ENCODE measurements around the gene SLC5A2.
"Not testable (repeated sequence)": the region's sequence is repeated elsewhere in the genome, so short reads cannot be mapped to it uniquely, and the experiment has no call there.

Gene SLC5A2

DNA sequence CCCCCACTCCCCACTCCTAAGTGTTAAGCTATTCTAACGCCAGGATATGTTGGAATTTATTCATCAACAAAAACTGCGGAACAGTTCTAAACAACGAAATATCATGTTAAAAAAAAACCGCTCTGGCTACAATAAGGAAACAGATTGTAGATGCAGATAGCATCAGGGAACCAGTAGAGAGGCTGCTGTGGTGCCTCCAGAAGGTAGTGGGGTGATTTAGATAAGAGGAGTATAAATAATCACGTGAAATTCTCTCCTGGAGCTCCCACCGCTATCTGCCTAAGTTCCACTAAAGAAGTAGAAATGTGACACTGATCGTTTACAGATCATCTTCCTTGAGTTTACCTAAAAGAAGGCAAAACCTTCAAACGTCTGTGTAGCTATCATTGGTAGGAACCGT is 52.8 kb downstream of the SLC5A2 start:
- H3K27me3 ChIP-seq (ENCODE audit: control insufficient read depth in 1 of 2, insufficient read depth in 1 of 2, low read length in 2 of 2), result peaks cover 4 to 19% of the 10 kb centered on the region in 2 experiments
- no peak overlapping the region for H3K14ac ChIP-seq (ENCODE audit: low read length in 2 of 2)
- H3K4me1 ChIP-seq (ENCODE audit: control insufficient read depth, insufficient read depth, low read depth, low read length), result no peaks in the 10 kb centered on the region
- no peak overlapping the region for H2BK12ac ChIP-seq (ENCODE audit: low read length in 2 of 2)
- H2AFZ ChIP-seq (ENCODE audit: low read depth, low read length), result no peak overlapping the region
- H2BK120ac ChIP-seq (ENCODE audit: low read depth, low read length), result no peak overlapping the region
- no peak overlapping the region for H2AK5ac ChIP-seq (ENCODE audit: low read length, severe bottlenecking)
- no peak overlapping the region for H2BK15ac ChIP-seq (ENCODE audit: low read depth, poor library complexity, severe bottlenecking)
- H3K4me3 ChIP-seq (ENCODE audit: insufficient read depth in 1 of 2, low read depth in 1 of 2, low read length in 2 of 2), result no peak overlapping the region
- DNase-seq, result no peak
- H2BK5ac ChIP-seq (ENCODE audit: low read depth, low read length, poor library complexity, severe bottlenecking), result no peak overlapping the region
- H4K91ac ChIP-seq (ENCODE audit: low read length), result no peak overlapping the region
- H3K18ac ChIP-seq (ENCODE audit: low read depth in 1 of 2, low read length in 2 of 2), result no peak overlapping the region
- no peak overlapping the region for H3K9ac ChIP-seq (ENCODE audit: low read length)
- no peak overlapping the region for H3K4me2 ChIP-seq (ENCODE audit: low read length, poor library complexity, severe bottlenecking)
- no peaks in the 10 kb centered on the region for H3K36me3 ChIP-seq (ENCODE audit: control insufficient read depth in 1 of 2, insufficient read depth in 2 of 2, low read depth in 1 of 2, low read length in 2 of 2)
- 62% methylated on average over 9 of the region's 9 CpGs for WGBS
- H3K9me3 ChIP-seq (ENCODE audit: control insufficient read depth, low read length), result peaks cover 7% of the 10 kb centered on the region
- no peak overlapping the region for H3K23ac ChIP-seq (ENCODE audit: low read length in 2 of 2)
- H3K79me1 ChIP-seq (replicated peaks; ENCODE audit: low read length, poor library complexity, severe bottlenecking), result no peaks in the 10 kb centered on the region
- H3K27ac ChIP-seq (ENCODE audit: low read length, poor library complexity, severe bottlenecking), result no peak overlapping the region
- H3K4ac ChIP-seq (ENCODE audit: low read depth in 1 of 2, low read length in 2 of 2), result no peak overlapping the region
- no peak overlapping the region for H4K8ac ChIP-seq (ENCODE audit: low read length)

DNA sequence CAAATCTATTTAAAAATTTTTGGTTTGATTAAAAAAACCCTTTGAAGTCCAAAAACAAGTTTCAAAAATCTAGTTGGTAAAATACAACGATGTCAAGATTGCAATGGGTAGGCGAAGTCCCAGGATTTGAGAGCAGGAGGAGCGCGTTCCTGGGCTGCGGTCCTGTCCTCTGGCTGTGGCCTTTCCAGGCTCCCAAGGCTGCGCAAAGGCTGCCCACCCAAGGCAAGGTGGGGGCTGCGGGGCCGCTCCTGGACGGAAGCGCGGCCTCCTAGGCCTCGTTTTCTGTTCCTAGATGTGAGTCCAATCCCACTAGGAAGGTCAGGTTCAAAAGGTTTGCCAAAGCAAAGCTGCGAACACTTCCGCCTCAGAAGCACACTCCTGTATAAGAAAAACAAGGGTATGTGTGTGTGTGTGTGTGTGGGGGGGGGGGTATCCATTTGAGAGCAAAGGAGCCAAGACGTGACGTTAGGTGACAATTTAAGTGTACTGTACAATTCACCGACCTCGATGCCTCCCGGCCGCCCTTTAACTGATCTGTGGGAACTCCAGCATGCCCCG is 54.0 kb downstream of the SLC5A2 start:
- H2BK12ac ChIP-seq (ENCODE audit: low read length in 2 of 2), result no peak overlapping the region
- H2BK120ac ChIP-seq (ENCODE audit: low read depth, low read length), result no peak overlapping the region
- H3K23ac ChIP-seq (ENCODE audit: low read length in 2 of 2), result no peak overlapping the region
- no peaks in the 10 kb centered on the region for H3K79me1 ChIP-seq (replicated peaks; ENCODE audit: low read length, poor library complexity, severe bottlenecking)
- no peak overlapping the region for H3K4ac ChIP-seq (ENCODE audit: low read depth in 1 of 2, low read length in 2 of 2)
- H3K4me3 ChIP-seq (ENCODE audit: insufficient read depth in 1 of 2, low read depth in 1 of 2, low read length in 2 of 2), result no peak overlapping the region
- H3K18ac ChIP-seq (ENCODE audit: low read depth in 1 of 2, low read length in 2 of 2), result no peak overlapping the region
- no peak overlapping the region for H4K91ac ChIP-seq (ENCODE audit: low read length)
- H3K9me3 ChIP-seq (ENCODE audit: control insufficient read depth, low read length), result peaks cover 7% of the 10 kb centered on the region
- no peak overlapping the region for H3K14ac ChIP-seq (ENCODE audit: low read length in 2 of 2)
- H3K9ac ChIP-seq (ENCODE audit: low read length), result no peak overlapping the region
- no peaks in the 10 kb centered on the region for H3K4me1 ChIP-seq (ENCODE audit: control insufficient read depth, insufficient read depth, low read depth, low read length)
- H3K4me2 ChIP-seq (ENCODE audit: low read length, poor library complexity, severe bottlenecking), result no peak overlapping the region
- peaks cover 0 to 8% of the 10 kb centered on the region in 2 experiments for H3K27me3 ChIP-seq (ENCODE audit: control insufficient read depth in 1 of 2, insufficient read depth in 1 of 2, low read length in 2 of 2)
- no peak for DNase-seq
- WGBS, result 87% methylated on average over 21 of the region's 21 CpGs
- H2BK15ac ChIP-seq (ENCODE audit: low read depth, poor library complexity, severe bottlenecking), result no peak overlapping the region
- no peak overlapping the region for H2AK5ac ChIP-seq (ENCODE audit: low read length, severe bottlenecking)
- no peak overlapping the region for H2BK5ac ChIP-seq (ENCODE audit: low read depth, low read length, poor library complexity, severe bottlenecking)
- H3K36me3 ChIP-seq (ENCODE audit: control insufficient read depth in 1 of 2, insufficient read depth in 2 of 2, low read depth in 1 of 2, low read length in 2 of 2), result no peaks in the 10 kb centered on the region
- H4K8ac ChIP-seq (ENCODE audit: low read length), result no peak overlapping the region
- no peak overlapping the region for H3K27ac ChIP-seq (ENCODE audit: low read length, poor library complexity, severe bottlenecking)
- no peak overlapping the region for H2AFZ ChIP-seq (ENCODE audit: low read depth, low read length)

DNA sequence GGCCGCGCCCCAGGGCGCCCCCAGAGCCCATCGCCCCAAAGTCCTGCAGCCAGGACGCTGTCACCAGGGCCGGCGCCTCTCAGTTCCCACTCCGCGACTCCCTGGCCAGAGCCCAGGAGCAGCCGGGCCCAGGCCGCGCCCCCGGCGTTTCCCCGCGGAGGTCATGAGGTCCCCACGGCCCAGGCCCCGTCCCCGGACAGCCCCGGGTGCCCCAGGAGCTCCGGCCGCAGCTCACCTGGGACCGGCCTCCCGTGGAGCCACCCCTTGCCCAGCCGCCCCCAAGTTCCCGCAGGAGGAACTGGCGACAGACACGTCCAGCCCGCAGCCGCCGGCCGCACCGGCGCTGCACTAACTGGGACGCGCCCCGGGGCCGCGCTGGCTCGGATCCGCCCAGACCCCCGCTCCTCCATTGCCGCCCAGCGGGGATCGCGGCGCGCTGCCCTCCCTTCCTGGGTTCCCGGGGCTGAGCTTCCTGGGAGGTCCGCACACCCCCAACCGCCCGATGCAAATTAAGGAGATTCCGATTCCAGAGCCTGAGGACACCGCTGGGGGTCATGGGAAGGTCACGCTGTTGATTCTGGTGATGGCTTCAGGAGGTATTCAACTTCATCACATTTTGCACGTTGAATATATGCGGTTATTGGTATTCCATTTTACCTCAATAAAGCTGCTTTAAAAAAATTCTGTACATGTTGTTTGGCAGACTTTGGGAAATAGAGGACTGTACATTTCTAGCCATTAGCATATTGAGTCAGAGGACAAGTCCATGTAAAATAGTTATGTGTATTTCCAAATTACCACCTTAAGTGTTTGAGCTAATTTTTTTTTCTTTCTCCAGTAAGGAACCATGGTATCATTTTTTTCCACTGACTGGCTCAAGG is 54.7 kb downstream of the SLC5A2 start:
- H3K4me2 ChIP-seq (ENCODE audit: low read length, poor library complexity, severe bottlenecking), result no peak overlapping the region
- no peak overlapping the region for H3K9ac ChIP-seq (ENCODE audit: low read length)
- no peak overlapping the region for H3K4ac ChIP-seq (ENCODE audit: low read depth in 1 of 2, low read length in 2 of 2)
- H2BK15ac ChIP-seq (ENCODE audit: low read depth, poor library complexity, severe bottlenecking), result no peak overlapping the region
- no peak overlapping the region for H2BK5ac ChIP-seq (ENCODE audit: low read depth, low read length, poor library complexity, severe bottlenecking)
- no peak overlapping the region for H3K18ac ChIP-seq (ENCODE audit: low read depth in 1 of 2, low read length in 2 of 2)
- no peak for DNase-seq
- peaks cover 0 to 6% of the 10 kb centered on the region in 2 experiments for H3K27me3 ChIP-seq (ENCODE audit: control insufficient read depth in 1 of 2, insufficient read depth in 1 of 2, low read length in 2 of 2)
- H4K91ac ChIP-seq (ENCODE audit: low read length), result no peak overlapping the region
- no peak overlapping the region for H3K14ac ChIP-seq (ENCODE audit: low read length in 2 of 2)
- no peak overlapping the region for H2BK120ac ChIP-seq (ENCODE audit: low read depth, low read length)
- H2AFZ ChIP-seq (ENCODE audit: low read depth, low read length), result no peak overlapping the region
- no peak overlapping the region for H2AK5ac ChIP-seq (ENCODE audit: low read length, severe bottlenecking)
- no peak overlapping the region for H3K27ac ChIP-seq (ENCODE audit: low read length, poor library complexity, severe bottlenecking)
- H3K9me3 ChIP-seq (ENCODE audit: control insufficient read depth, low read length), result peaks cover 7% of the 10 kb centered on the region
- no peak overlapping the region for H2BK12ac ChIP-seq (ENCODE audit: low read length in 2 of 2)
- no peak overlapping the region for H4K8ac ChIP-seq (ENCODE audit: low read length)
- no peak overlapping the region for H3K4me3 ChIP-seq (ENCODE audit: insufficient read depth in 1 of 2, low read depth in 1 of 2, low read length in 2 of 2)
- no peak overlapping the region for H3K23ac ChIP-seq (ENCODE audit: low read length in 2 of 2)
- H3K4me1 ChIP-seq (ENCODE audit: control insufficient read depth, insufficient read depth, low read depth, low read length), result no peaks in the 10 kb centered on the region
- 52% methylated on average over 46 of the region's 57 CpGs for WGBS
- no peaks in the 10 kb centered on the region for H3K36me3 ChIP-seq (ENCODE audit: control insufficient read depth in 1 of 2, insufficient read depth in 2 of 2, low read depth in 1 of 2, low read length in 2 of 2)
- H3K79me1 ChIP-seq (replicated peaks; ENCODE audit: low read length, poor library complexity, severe bottlenecking), result no peaks in the 10 kb centered on the region

DNA sequence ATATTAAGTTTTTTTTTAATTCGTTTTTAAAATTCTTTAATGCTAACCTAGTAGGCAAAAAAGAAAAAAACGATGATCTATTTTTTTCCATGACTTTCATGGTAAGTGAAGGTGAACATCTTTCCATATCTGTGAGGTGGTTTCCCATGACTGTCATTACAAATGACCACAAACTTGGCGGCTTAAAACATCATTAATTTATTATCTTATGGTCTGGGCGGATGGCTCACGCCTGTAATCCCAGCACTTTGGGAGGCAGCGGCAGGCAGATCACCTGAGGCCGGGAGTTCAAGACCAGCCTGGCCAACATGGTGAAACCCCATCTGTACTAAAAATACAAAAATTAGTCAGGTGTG is 55.3 kb downstream of the SLC5A2 start:
- H2BK120ac ChIP-seq (ENCODE audit: low read depth, low read length); H4K91ac ChIP-seq (ENCODE audit: low read length); H3K27ac ChIP-seq (ENCODE audit: low read length, poor library complexity, severe bottlenecking); H3K18ac ChIP-seq (ENCODE audit: low read depth in 1 of 2, low read length in 2 of 2); H3K4me3 ChIP-seq (ENCODE audit: insufficient read depth in 1 of 2, low read depth in 1 of 2, low read length in 2 of 2); H3K9ac ChIP-seq (ENCODE audit: low read length); H3K23ac ChIP-seq (ENCODE audit: low read length in 2 of 2); H2AK5ac ChIP-seq (ENCODE audit: low read length, severe bottlenecking); H3K9me3 ChIP-seq (ENCODE audit: control insufficient read depth, low read length); H2BK12ac ChIP-seq (ENCODE audit: low read length in 2 of 2); H2BK5ac ChIP-seq (ENCODE audit: low read depth, low read length, poor library complexity, severe bottlenecking); DNase-seq; H3K4ac ChIP-seq (ENCODE audit: low read depth in 1 of 2, low read length in 2 of 2); H3K79me1 ChIP-seq (replicated peaks; ENCODE audit: low read length, poor library complexity, severe bottlenecking); H4K8ac ChIP-seq (ENCODE audit: low read length); H2BK15ac ChIP-seq (ENCODE audit: low read depth, poor library complexity, severe bottlenecking); H3K4me1 ChIP-seq (ENCODE audit: control insufficient read depth, insufficient read depth, low read depth, low read length); H3K4me2 ChIP-seq (ENCODE audit: low read length, poor library complexity, severe bottlenecking); H3K27me3 ChIP-seq (ENCODE audit: control insufficient read depth in 1 of 2, insufficient read depth in 1 of 2, low read length in 2 of 2); H2AFZ ChIP-seq (ENCODE audit: low read depth, low read length); H3K14ac ChIP-seq (ENCODE audit: low read length in 2 of 2); H3K36me3 ChIP-seq (ENCODE audit: control insufficient read depth in 1 of 2, insufficient read depth in 2 of 2, low read depth in 1 of 2, low read length in 2 of 2): not testable (repeated sequence)
- 89% methylated on average over 5 of the region's 7 CpGs for WGBS
